OCI-LY7 (cell line): ENCODE results near the gene PLCB1. TPM values are rescaled to one million over a fixed set of nuclear protein-coding genes. Genes with fewer than 3 reads are reported as not detected.

Source experiments
- BruUV-seq: library from RNA; stranded (reverse); fragments of 400-500 nt; replicated peaks from 2 replicates; lab custom pipeline; 2021; lab: Mats Ljungman, UMichigan
- CTCF ChIA-PET: fragments of 300-600 bp; sonication (Branson Sonifier 250); formaldehyde crosslinking; loops from one replicate; lab custom pipeline; 2022; ENCODE audit warnings: antibody characterized with exemption; ENCODE audit not compliant: unreplicated experiment; lab: Charles Lee
- POLR2A ChIA-PET: fragments of 300-600 bp; sonication (Branson Sonifier 250); formaldehyde crosslinking; loops from one replicate; lab custom pipeline; 2022; ENCODE audit warnings: antibody characterized with exemption; lab: Charles Lee
- DNase-seq: peaks from one replicate; pipeline ENCODE4 v3.0.0-alpha.2; 2015; ENCODE audit warnings: low spot score
- H2AFZ ChIP-seq: fragments of 200-600 bp; sonication (generic), shearing (Covaris generic); 2 replicates; pipeline ENCODE4 v1.6.1; 2014; ENCODE audit warnings: mild to moderate bottlenecking, antibody characterized with exemption, low read length, moderate library complexity
- H3K27ac ChIP-seq: fragments of 200-600 bp; sonication (generic); 2 replicates; pipeline ENCODE4 v1.5.1; 2014; ENCODE audit warnings: mixed run types, low read depth, mild to moderate bottlenecking, moderate library complexity, low read length, inconsistent platforms; ENCODE audit not compliant: poor library complexity, severe bottlenecking
- H3K36me3 ChIP-seq: fragments of 200-600 bp; sonication (generic); 2 replicates; pipeline ENCODE4 v1.6.1; 2014; ENCODE audit warnings: mild to moderate bottlenecking, antibody characterized with exemption, low read length, moderate library complexity, mixed read lengths; ENCODE audit not compliant: insufficient read depth
- H3K4me1 ChIP-seq: fragments of 200-600 bp; sonication (generic); 2 replicates; pipeline ENCODE4 v1.5.1; 2014; ENCODE audit warnings: mild to moderate bottlenecking, low read length; ENCODE audit not compliant: insufficient read depth, poor library complexity, severe bottlenecking
- H3K4me2 ChIP-seq: fragments of 200-600 bp; sonication (generic); 2 replicates; pipeline ENCODE4 v1.6.1; 2014; ENCODE audit warnings: mild to moderate bottlenecking, low read length
- H3K4me3 ChIP-seq: fragments of 200-600 bp; sonication (generic); 2 replicates; pipeline ENCODE4 v1.5.1; 2014; ENCODE audit warnings: mild to moderate bottlenecking, low read depth, low read length; ENCODE audit not compliant: poor library complexity, severe bottlenecking
- H3K79me2 ChIP-seq: fragments of 200-600 bp; sonication (generic); 2 replicates; pipeline ENCODE4 v1.6.1; 2016; ENCODE audit warnings: low read depth, mild to moderate bottlenecking, low read length, moderate library complexity, mixed read lengths; ENCODE audit not compliant: insufficient read depth
- H3K9me2 ChIP-seq: fragments of 200-600 bp; sonication (generic); 2 replicates; pipeline ENCODE4 v1.6.1; 2016; ENCODE audit warnings: mild to moderate bottlenecking, low read length, mixed read lengths; ENCODE audit not compliant: insufficient read depth
- H3K9me3 ChIP-seq: fragments of 200-600 bp; sonication (generic); 2 replicates; pipeline ENCODE4 v1.6.1; 2014; ENCODE audit warnings: mild to moderate bottlenecking, mixed run types, low read length, mixed read lengths
- H4K20me1 ChIP-seq: fragments of 200-600 bp; sonication (generic); 2 replicates; pipeline ENCODE4 v1.6.1; 2014; ENCODE audit warnings: mild to moderate bottlenecking, antibody characterized with exemption, low read length, moderate library complexity, mixed read lengths; ENCODE audit not compliant: insufficient read depth
- EZH2phosphoT487 ChIP-seq: fragments of 200-600 bp; sonication (generic); IDR thresholded peaks from 2 replicates; pipeline ENCODE4 v1.6.1; 2018; ENCODE audit warnings: low read depth, borderline replicate concordance, mild to moderate bottlenecking, mixed run types, antibody characterized with exemption, low read length, moderate library complexity, mixed read lengths
- intact Hi-C: fragments of 100-400 bp; cut with micrococcal nuclease; formaldehyde crosslinking; loops from one replicate; pipeline ENCODE4 v1.10.0; 2022; ENCODE audit not compliant: unreplicated experiment
- total RNA-seq, 2 experiments: library from RNA; depleted of rRNA in 1 of 2; stranded (reverse); fragments of >200 nt in 1 of 2; shearing (Covaris generic) in 1 of 2; gene quantifications; 2 replicates each; pipeline ENCODE4 v1.2.3, GENCODE V29; 2014 to 2022
- TF ChIP-seq, protein P1 (sequence below): fragments of 200-600 bp; sonication (generic); conservative IDR thresholded peaks from 2 replicates; pipeline ENCODE4 v1.5.1; 2014; ENCODE audit warnings: mild to moderate bottlenecking, antibody characterized with exemption, low read length, moderate library complexity, mixed read lengths

Gene PLCB1
- total RNA-seq, 2 experiments from 2014 or later: 14.6 to 30.5 TPM

GRCh38 chr20:8631271-8631670, 499.2 kb downstream of the PLCB1 start:
- Histone ChIP-seq H3K4me2 (no peak overlapping the region), H3K9me2 (no peaks in the 10 kb centered on the region), H3K4me3 (no peak overlapping the region), H3K9me3 (no peaks in the 10 kb centered on the region), H3K79me2 (no peaks in the 10 kb centered on the region), H3K27ac (no peak overlapping the region), H3K36me3 (no peaks in the 10 kb centered on the region), H4K20me1 (no peaks in the 10 kb centered on the region), H3K4me1 (no peaks in the 10 kb centered on the region), H2AFZ (no peak overlapping the region)
- no TSS peak for BruUV-seq
- no peak for DNase-seq
- intact Hi-C loops: loop anchor here (5.0 kb wide), 1 partner anchor 69 kb away; no protein-coding TSS in a partner anchor
- TF ChIP-seq, protein P1, sequence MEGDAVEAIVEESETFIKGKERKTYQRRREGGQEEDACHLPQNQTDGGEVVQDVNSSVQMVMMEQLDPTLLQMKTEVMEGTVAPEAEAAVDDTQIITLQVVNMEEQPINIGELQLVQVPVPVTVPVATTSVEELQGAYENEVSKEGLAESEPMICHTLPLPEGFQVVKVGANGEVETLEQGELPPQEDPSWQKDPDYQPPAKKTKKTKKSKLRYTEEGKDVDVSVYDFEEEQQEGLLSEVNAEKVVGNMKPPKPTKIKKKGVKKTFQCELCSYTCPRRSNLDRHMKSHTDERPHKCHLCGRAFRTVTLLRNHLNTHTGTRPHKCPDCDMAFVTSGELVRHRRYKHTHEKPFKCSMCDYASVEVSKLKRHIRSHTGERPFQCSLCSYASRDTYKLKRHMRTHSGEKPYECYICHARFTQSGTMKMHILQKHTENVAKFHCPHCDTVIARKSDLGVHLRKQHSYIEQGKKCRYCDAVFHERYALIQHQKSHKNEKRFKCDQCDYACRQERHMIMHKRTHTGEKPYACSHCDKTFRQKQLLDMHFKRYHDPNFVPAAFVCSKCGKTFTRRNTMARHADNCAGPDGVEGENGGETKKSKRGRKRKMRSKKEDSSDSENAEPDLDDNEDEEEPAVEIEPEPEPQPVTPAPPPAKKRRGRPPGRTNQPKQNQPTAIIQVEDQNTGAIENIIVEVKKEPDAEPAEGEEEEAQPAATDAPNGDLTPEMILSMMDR: no peak
- no peak for TF ChIP-seq EZH2phosphoT487
- ChIA-PET CTCF (no interaction called here), POLR2A (no interaction called here)

- H4K20me1 ChIP-seq: no peaks in the 10 kb centered on the region
- no peaks in the 10 kb centered on the region for H3K4me1 ChIP-seq
- no peak overlapping the region for H2AFZ ChIP-seq
- H3K4me2 ChIP-seq: no peak overlapping the region
- BruUV-seq: no TSS peak
- intact Hi-C loops: loop anchor here (5.0 kb wide), 1 partner anchor 71 kb away; no protein-coding TSS in a partner anchor
- POLR2A ChIA-PET: interaction anchor here (1.2 kb wide), 1 partner anchor 31 kb away, joined by 4 read pairs; no protein-coding TSS in a partner anchor
- H3K27ac ChIP-seq: no peak overlapping the region
- H3K36me3 ChIP-seq: no peaks in the 10 kb centered on the region
- H3K9me2 ChIP-seq: no peaks in the 10 kb centered on the region
- TF ChIP-seq EZH2phosphoT487: no peak
- TF ChIP-seq, protein P1: no peak
- CTCF ChIA-PET: no interaction called here
- no peaks in the 10 kb centered on the region for H3K79me2 ChIP-seq
- no peak for DNase-seq
- H3K9me3 ChIP-seq: no peaks in the 10 kb centered on the region
- H3K4me3 ChIP-seq: no peak overlapping the region
Observed at GRCh38 chr20:8633366-8633765, 501.3 kb downstream of the PLCB1 start.

GRCh38 chr20:8635048-8635572, 503.0 kb downstream of the PLCB1 start:
- H3K79me2 ChIP-seq: no peaks in the 10 kb centered on the region

More at GRCh38 chr20:8635048-8635572, 503.0 kb downstream of the PLCB1 start:
- intact Hi-C loops: no loop called here
- H3K9me2 ChIP-seq: no peaks in the 10 kb centered on the region
- no peak for DNase-seq
- H3K4me3 ChIP-seq: no peak overlapping the region
- H2AFZ ChIP-seq: no peak overlapping the region
- H4K20me1 ChIP-seq: no peaks in the 10 kb centered on the region
- no peak overlapping the region for H3K27ac ChIP-seq
- CTCF ChIA-PET: no interaction called here
- H3K9me3 ChIP-seq: no peaks in the 10 kb centered on the region
- TF ChIP-seq, protein P1: no peak
- TF ChIP-seq EZH2phosphoT487: no peak
- BruUV-seq: no TSS peak
- no peaks in the 10 kb centered on the region for H3K36me3 ChIP-seq
- POLR2A ChIA-PET: interaction anchor here (1.1 kb wide), 1 partner anchor 12 kb away, joined by 3 read pairs; no protein-coding TSS in a partner anchor
- H3K4me2 ChIP-seq: no peak overlapping the region
- no peaks in the 10 kb centered on the region for H3K4me1 ChIP-seq
